Activated B cell treated with CpG ODN at 0.5 μM for 24 hours (primary cell): Measurements from ENCODE around the gene LTBR. TPM values are rescaled to one million over a fixed set of nuclear protein-coding genes. Genes with fewer than 3 reads are reported as not detected.

Source experiments
- ATAC-seq: fragments of 200-7000 bp; cut with Tn5 transposase; one replicate; pipeline ENCODE4 v1.10.0; 2021; ENCODE audit warnings: low read depth, mild to moderate bottlenecking, moderate library complexity
- CTCF ChIA-PET: fragments of 350-600 bp; sonication (Branson Sonifier 250); formaldehyde crosslinking; loops from one replicate; lab custom pipeline; 2021; ENCODE audit warnings: antibody characterized with exemption; lab: Charles Lee
- POLR2A ChIA-PET: fragments of 350-600 bp; sonication (Branson Sonifier 250); formaldehyde crosslinking; loops from one replicate; lab custom pipeline; 2021; ENCODE audit warnings: antibody characterized with exemption; lab: Charles Lee
- DNase-seq: peaks from one replicate; pipeline ENCODE4 v3.0.0; 2022
- H3K27ac Mint-ChIP-seq: one replicate; pipeline ENCODE4 v1.8.0; 2020; ENCODE audit warnings: mixed read lengths
- H3K27me3 Mint-ChIP-seq: one replicate; pipeline ENCODE4 v1.8.0; 2021; ENCODE audit warnings: mixed read lengths
- H3K36me3 Mint-ChIP-seq: one replicate; pipeline ENCODE4 v1.8.0; 2021; ENCODE audit warnings: low read depth, mixed read lengths
- H3K4me1 Mint-ChIP-seq: one replicate; pipeline ENCODE4 v1.8.0; 2021; ENCODE audit warnings: mixed read lengths
- H3K4me3 Mint-ChIP-seq: one replicate; pipeline ENCODE4 v1.8.0; 2020; ENCODE audit warnings: mild to moderate bottlenecking, mixed read lengths
- H3K9me3 Mint-ChIP-seq: one replicate; pipeline ENCODE4 v1.8.0; 2020; ENCODE audit warnings: mixed read lengths
- intact Hi-C: fragments of 100-400 bp; cut with micrococcal nuclease; formaldehyde crosslinking; loops from one replicate; pipeline ENCODE4 v1.15.1; 2024
- total RNA-seq: library from RNA; stranded (reverse); gene quantifications from 2 replicates; pipeline ENCODE4 v1.2.3, GENCODE V29; 2022
- TF ChIP-seq, protein P1 (sequence below): fragments of 200-600 bp; IDR thresholded peaks from one replicate; pipeline ENCODE4 v1.8.0; 2022; ENCODE audit warnings: antibody characterized with exemption, mild to moderate bottlenecking

The LTBR gene
- total RNA-seq: 0.33 TPM in 1 of 2 replicates, not detected in the other

DNA sequence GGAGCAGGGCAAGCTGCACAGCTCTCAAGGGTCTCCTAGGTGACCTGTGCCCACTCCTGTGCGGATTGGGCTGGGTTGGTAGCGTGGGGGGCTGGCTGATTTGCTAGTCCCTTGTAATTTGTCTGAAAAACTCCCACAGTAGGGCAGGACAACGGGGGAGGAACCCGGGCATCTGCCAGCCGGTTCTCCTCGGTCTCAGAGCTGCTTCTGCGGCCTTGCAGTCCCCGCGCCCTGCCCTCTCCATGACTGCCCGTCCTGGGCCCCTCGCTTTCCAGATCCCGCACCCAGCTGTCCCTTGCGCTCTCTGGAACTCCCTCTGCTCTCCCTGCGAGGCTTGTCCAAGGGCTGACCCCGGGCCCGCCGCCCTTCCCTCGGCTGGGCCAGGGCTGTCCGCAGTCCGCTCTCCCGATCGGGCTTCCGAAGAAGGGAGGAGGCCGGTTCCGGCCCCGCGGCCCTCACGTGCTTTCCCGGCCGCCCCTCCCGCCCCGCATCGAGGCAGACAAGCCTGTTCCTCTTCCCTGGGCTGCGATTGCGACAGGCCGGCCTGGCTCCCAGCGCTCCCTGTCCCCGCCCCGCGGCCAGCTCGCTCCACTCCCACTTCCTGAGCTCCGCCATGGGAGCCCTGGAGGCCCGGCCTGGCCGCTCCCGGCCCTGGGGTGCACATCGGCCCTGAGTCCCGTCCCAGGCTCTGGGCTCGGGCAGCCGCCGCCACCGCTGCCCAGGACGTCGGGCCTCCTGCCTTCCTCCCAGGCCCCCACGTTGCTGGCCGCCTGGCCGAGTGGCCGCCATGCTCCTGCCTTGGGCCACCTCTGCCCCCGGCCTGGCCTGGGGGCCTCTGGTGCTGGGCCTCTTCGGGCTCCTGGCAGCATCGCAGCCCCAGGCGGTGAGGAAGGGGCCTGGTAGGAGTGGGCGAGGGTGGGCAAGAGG, at the start of gene LTBR:
Gene LTBR, plus strand, starts transcription at position 591 of the 927 bp plus-strand sequence. Its CDS starts 197 bp downstream, at position 788.
- Mint-ChIP-seq H3K27ac (no peak within 1 kb of the TSS), H3K36me3 (no peaks in the 10 kb centered on the region), H3K9me3 (no peaks in the 10 kb centered on the region), H3K4me1 (peaks cover 8% of the 10 kb centered on the region), H3K4me3 (peak within 1 kb of the TSS; percentile 44), H3K27me3 (peaks cover 54% of the 10 kb centered on the region)
- ATAC-seq (no peak), DNase-seq (no peak)
- ChIA-PET CTCF (no interaction called here), POLR2A (no interaction called here)
- TF ChIP-seq, protein P1, sequence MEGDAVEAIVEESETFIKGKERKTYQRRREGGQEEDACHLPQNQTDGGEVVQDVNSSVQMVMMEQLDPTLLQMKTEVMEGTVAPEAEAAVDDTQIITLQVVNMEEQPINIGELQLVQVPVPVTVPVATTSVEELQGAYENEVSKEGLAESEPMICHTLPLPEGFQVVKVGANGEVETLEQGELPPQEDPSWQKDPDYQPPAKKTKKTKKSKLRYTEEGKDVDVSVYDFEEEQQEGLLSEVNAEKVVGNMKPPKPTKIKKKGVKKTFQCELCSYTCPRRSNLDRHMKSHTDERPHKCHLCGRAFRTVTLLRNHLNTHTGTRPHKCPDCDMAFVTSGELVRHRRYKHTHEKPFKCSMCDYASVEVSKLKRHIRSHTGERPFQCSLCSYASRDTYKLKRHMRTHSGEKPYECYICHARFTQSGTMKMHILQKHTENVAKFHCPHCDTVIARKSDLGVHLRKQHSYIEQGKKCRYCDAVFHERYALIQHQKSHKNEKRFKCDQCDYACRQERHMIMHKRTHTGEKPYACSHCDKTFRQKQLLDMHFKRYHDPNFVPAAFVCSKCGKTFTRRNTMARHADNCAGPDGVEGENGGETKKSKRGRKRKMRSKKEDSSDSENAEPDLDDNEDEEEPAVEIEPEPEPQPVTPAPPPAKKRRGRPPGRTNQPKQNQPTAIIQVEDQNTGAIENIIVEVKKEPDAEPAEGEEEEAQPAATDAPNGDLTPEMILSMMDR: no peak
- intact Hi-C loops: no loop called here

DNA sequence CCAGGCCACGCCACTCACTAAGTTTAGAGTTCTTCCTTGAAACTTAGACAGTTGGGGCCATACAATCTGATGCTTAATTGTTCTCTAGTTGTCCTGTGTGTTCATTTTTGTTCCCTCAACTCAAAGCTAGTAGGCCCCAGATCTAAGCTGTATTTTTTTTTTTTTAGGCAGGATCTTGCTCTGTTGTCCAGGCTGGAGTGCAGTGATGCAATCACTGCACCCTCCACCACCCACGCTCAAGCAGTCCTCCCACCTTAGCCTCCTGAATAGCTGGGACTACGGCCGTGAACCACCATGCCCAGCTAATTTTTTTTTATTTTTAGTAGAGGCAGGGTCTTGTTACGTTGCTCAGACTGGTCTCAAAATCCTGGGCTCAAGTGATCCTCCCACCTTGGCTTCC, 49.6 kb upstream of the LTBR start:
- Mint-ChIP-seq H3K9me3 (no peaks in the 10 kb centered on the region), H3K36me3 (no peaks in the 10 kb centered on the region), H3K27me3 (peaks cover 48% of the 10 kb centered on the region), H3K27ac (no peak overlapping the region), H3K4me3 (no peak overlapping the region), H3K4me1 (peaks cover 15% of the 10 kb centered on the region)
- DNase-seq: no peak
- ChIA-PET CTCF (no interaction called here), POLR2A (interaction anchor here (0.6 kb wide), 2 partner anchors 138 to 159 kb away, joined by 5 to 6 read pairs; partner anchors contain the start of gene MRPL51)
- ATAC-seq: no peak
- TF ChIP-seq, protein P1: no peak
- intact Hi-C loops: no loop called here

DNA sequence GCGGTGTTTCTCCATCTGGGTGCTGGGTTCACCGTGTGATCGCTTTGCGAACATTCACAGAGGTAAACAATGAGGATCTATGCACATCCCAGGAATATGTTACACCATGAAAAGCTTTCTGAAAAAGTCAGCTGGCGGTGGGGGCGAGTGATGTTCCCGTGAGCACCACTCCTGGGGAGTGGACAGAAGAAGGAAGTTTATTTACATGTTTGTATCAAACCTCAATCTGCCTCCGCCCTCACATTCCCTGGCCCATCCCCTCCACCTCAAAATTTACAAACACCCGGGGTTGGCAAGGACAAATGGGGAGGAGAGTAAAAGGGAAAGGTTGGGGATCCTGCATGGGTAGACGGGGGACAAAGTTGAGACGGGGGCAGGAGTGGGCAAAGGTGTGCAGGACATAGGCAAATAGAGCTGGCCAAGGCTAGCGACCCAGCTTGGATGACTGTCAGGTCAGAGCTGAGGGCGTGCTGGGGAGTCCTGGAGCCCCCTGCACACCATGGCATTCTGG, 49.0 kb upstream of the LTBR start:
- ATAC-seq: no peak
- Mint-ChIP-seq H3K27ac (no peak overlapping the region), H3K9me3 (no peaks in the 10 kb centered on the region), H3K36me3 (no peaks in the 10 kb centered on the region), H3K27me3 (peaks cover 48% of the 10 kb centered on the region), H3K4me1 (peaks cover 11% of the 10 kb centered on the region), H3K4me3 (no peak overlapping the region)
- no peak for DNase-seq
- ChIA-PET POLR2A (no interaction called here), CTCF (interaction anchor here (1.2 kb wide), 1 partner anchor 51 kb away, joined by 4 read pairs; no protein-coding TSS in a partner anchor)
- intact Hi-C loops: loop anchor here (1.0 to 5.0 kb wide), 2 partner anchors 132 to 203 kb away; no protein-coding TSS in a partner anchor
- TF ChIP-seq, protein P1: no peak

DNA sequence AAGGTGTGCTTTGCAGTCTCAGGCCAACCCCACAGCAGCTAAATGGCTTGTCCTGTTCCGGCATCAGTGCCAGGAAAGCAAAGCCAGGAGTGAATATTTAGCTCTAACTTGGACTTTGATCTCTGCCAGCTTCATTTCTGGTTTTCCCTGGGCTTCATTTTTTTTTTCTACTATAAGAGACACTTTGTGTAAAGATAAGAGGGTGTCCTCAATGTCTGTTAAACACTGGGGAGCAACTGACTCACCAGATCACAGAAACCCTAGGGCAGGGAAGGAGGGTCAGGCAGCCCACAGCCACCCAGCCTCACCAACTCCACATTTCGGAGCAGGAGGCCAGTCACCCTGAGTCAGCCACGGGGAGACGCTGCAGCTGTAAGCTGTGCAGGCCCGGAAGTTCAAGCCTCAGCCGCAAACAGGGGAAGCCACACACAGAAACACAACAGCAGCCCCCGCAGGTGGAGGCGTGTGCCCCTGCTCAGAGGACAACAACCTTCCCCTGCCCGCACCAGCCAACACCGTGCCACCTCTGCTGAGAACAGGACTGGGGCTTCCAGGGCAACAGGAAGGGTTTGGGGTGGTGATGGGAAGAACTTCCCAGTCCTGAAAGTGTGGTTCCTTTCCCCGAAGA, 48.4 kb upstream of the LTBR start:
- Mint-ChIP-seq H3K9me3 (no peaks in the 10 kb centered on the region), H3K27me3 (peaks cover 44% of the 10 kb centered on the region), H3K27ac (no peak overlapping the region), H3K4me1 (peaks cover 5% of the 10 kb centered on the region), H3K36me3 (no peaks in the 10 kb centered on the region), H3K4me3 (peak overlapping the region; percentile 29)
- peak; percentile 83 for ATAC-seq
- ChIA-PET POLR2A (interaction anchor here (0.6 to 1.0 kb wide), 2 partner anchors 198 to 388 kb away, joined by 3 to 4 read pairs; partner anchors contain the start of genes COPS7A and GAPDH), CTCF (interaction anchor here (1.2 kb wide), 1 partner anchor 52 kb away, joined by 4 read pairs; no protein-coding TSS in a partner anchor)
- TF ChIP-seq, protein P1: no peak
- DNase-seq: no peak
- intact Hi-C loops: loop anchor here (1.0 to 5.0 kb wide), 3 partner anchors 88 to 203 kb away; no protein-coding TSS in a partner anchor
